HepG2 (cell line): Measurements from ENCODE around the gene ZFP3. TPM values are rescaled to one million over a fixed set of nuclear protein-coding genes. Genes with fewer than 3 reads are reported as not detected.

Experiments
- ARNT ChIP-seq: fragments of 450-650 bp; IDR thresholded peaks from 2 replicates; pipeline ENCODE4 v1.6.1; 2017
- ATF7-NPFF ChIP-seq: sonication (generic); formaldehyde crosslinking; IDR thresholded peaks from 2 replicates; pipeline ENCODE4 v1.8.1; 2023; ENCODE audit warnings: mild to moderate bottlenecking, low read depth, missing genetic modification reagents, moderate library complexity
- CEBPG ChIP-seq: IDR thresholded peaks from 2 replicates; pipeline ENCODE4 v1.6.1; 2016
- CENPX ChIP-seq: sonication (generic); formaldehyde crosslinking; IDR thresholded peaks from 2 replicates; pipeline ENCODE4 v1.9.0; 2021; ENCODE audit warnings: mild to moderate bottlenecking, missing genetic modification reagents, moderate library complexity
- GPN1 ChIP-seq: sonication (generic); formaldehyde crosslinking; IDR thresholded peaks from 2 replicates; pipeline ENCODE4 v1.5.1; 2020; ENCODE audit warnings: missing genetic modification reagents, borderline replicate concordance
- HDAC6 ChIP-seq: fragments of 200-600 bp; sonication (generic); IDR thresholded peaks from 2 replicates; pipeline ENCODE4 v1.7.0; 2017; ENCODE audit warnings: mild to moderate bottlenecking, antibody characterized with exemption, low read length, low read depth
- IRF2 ChIP-seq: IDR thresholded peaks from 2 replicates; pipeline ENCODE4 v1.6.1; 2018; ENCODE audit warnings: missing genetic modification reagents, missing compliant biosample characterization
- MAFG ChIP-seq: sonication (generic); formaldehyde crosslinking; IDR thresholded peaks from 2 replicates; pipeline ENCODE4 v1.5.1; 2020; ENCODE audit warnings: mild to moderate bottlenecking, missing genetic modification reagents
- MAZ ChIP-seq, 2 experiments: sonication (generic) in 1 of 2; formaldehyde crosslinking in 1 of 2; IDR thresholded peaks; 2 replicates each; pipeline versions ENCODE4 v1.5.0 to v1.6.1; 2012 to 2020; ENCODE audit warnings: low read depth in 2 of 2, mild to moderate bottlenecking in 2 of 2, borderline replicate concordance in 1 of 2, improper control_type of control experiment in 1 of 2, low read length in 1 of 2, missing genetic modification reagents in 1 of 2, moderate library complexity in 1 of 2
- MXD4 ChIP-seq: IDR thresholded peaks from 2 replicates; pipeline ENCODE4 v1.6.1; 2016; ENCODE audit warnings: mild to moderate bottlenecking, missing biosample characterization, missing genetic modification reagents
- PITX1 ChIP-seq: sonication (generic); formaldehyde crosslinking; IDR thresholded peaks from 2 replicates; pipeline ENCODE4 v1.5.1; 2020; ENCODE audit warnings: mild to moderate bottlenecking, missing genetic modification reagents
- PLRG1 ChIP-seq: fragments of 450-650 bp; conservative IDR thresholded peaks from 2 replicates; pipeline ENCODE4 v1.6.1; 2016
- RCOR2 ChIP-seq: IDR thresholded peaks from 2 replicates; pipeline ENCODE4 v1.6.1; 2016; ENCODE audit warnings: missing biosample characterization, missing genetic modification reagents
- REPIN1 ChIP-seq: sonication (generic); formaldehyde crosslinking; IDR thresholded peaks from 2 replicates; pipeline ENCODE4 v1.8.0; 2022; ENCODE audit warnings: missing genetic modification reagents, low read depth, mild to moderate bottlenecking, borderline replicate concordance
- SATB2 ChIP-seq: sonication (generic); formaldehyde crosslinking; IDR thresholded peaks from 2 replicates; pipeline ENCODE4 v1.5.0; 2020; ENCODE audit warnings: missing genetic modification reagents
- SMYD3 ChIP-seq: sonication (generic); formaldehyde crosslinking; IDR thresholded peaks from 2 replicates; pipeline ENCODE4 v1.8.1; 2023; ENCODE audit warnings: mild to moderate bottlenecking, missing genetic modification reagents
- SUZ12 ChIP-seq: fragments of 150-350 bp; IDR thresholded peaks from 2 replicates; pipeline ENCODE4 v1.6.1; 2014; ENCODE audit warnings: low read depth, low read length
- TOE1 ChIP-seq: sonication (generic); formaldehyde crosslinking; IDR thresholded peaks from 2 replicates; pipeline ENCODE4 v1.4.0; 2020; ENCODE audit warnings: mild to moderate bottlenecking, missing genetic modification reagents
- YEATS2 ChIP-seq: sonication (generic); formaldehyde crosslinking; IDR thresholded peaks from 2 replicates; pipeline ENCODE4 v1.4.0; 2020; ENCODE audit warnings: missing genetic modification reagents, borderline replicate concordance
- ZBTB7A ChIP-seq: sonication (generic); formaldehyde crosslinking; IDR thresholded peaks from 2 replicates; pipeline ENCODE4 v1.8.0; 2022; ENCODE audit warnings: mild to moderate bottlenecking, missing genetic modification reagents
- ZNF616 ChIP-seq: sonication (generic); formaldehyde crosslinking; IDR thresholded peaks from 2 replicates; pipeline ENCODE4 v1.5.0; 2020; ENCODE audit warnings: low read depth, mild to moderate bottlenecking, missing genetic modification reagents
- polyA plus RNA-seq, 8 experiments: library from polyadenylated mRNA; depleted of rRNA in 3 of 8; stranded (reverse) in 7 of 8; unstranded in 1 of 8; fragments of >200 nt; fragmentation: Illumina TruSeq in 4 of 8; extraction: Trizol in 4 of 8; gene quantifications; 2 replicates each; pipeline versions ENCODE4 v1.2.1 to v1.2.3, GENCODE V29; 2011 to 2016; ENCODE audit warnings: low read depth in 4 of 8, missing spikeins in 1 of 8, mixed read lengths in 1 of 8; ENCODE audit not compliant: insufficient read depth in 1 of 8
- total RNA-seq, 5 experiments: library from RNA; depleted of rRNA; stranded (reverse); fragments of >200 nt; fragmentation: Illumina TruSeq; extraction: Trizol; gene quantifications; 2 replicates each; pipeline ENCODE4 v1.2.3, GENCODE V29; 2016; ENCODE audit warnings: low read depth in 1 of 5
- TF ChIP-seq, protein P1 (sequence below): IDR thresholded peaks from 2 replicates; pipeline ENCODE4 v1.6.1; 2012; ENCODE audit warnings: inconsistent platforms
- TF ChIP-seq, protein P2 (sequence below): IDR thresholded peaks from 2 replicates; pipeline ENCODE4 v1.6.1; 2016; ENCODE audit warnings: mild to moderate bottlenecking
- TF ChIP-seq, protein P3 (sequence below): sonication (generic); formaldehyde crosslinking; IDR thresholded peaks from 2 replicates; pipeline ENCODE4 v1.4.0; 2020; ENCODE audit warnings: low read depth, mild to moderate bottlenecking, missing genetic modification reagents
- TF ChIP-seq, protein P4 (sequence below): sonication (generic); formaldehyde crosslinking; IDR thresholded peaks from 2 replicates; pipeline ENCODE4 v1.8.1; 2023; ENCODE audit warnings: mild to moderate bottlenecking, missing genetic modification reagents

Gene ZFP3
- total and polyA plus RNA-seq, 2 of the 13 experiments (the other 11 are each of a cell fraction or from before 2014, with no cell fraction given): not detected

DNA sequence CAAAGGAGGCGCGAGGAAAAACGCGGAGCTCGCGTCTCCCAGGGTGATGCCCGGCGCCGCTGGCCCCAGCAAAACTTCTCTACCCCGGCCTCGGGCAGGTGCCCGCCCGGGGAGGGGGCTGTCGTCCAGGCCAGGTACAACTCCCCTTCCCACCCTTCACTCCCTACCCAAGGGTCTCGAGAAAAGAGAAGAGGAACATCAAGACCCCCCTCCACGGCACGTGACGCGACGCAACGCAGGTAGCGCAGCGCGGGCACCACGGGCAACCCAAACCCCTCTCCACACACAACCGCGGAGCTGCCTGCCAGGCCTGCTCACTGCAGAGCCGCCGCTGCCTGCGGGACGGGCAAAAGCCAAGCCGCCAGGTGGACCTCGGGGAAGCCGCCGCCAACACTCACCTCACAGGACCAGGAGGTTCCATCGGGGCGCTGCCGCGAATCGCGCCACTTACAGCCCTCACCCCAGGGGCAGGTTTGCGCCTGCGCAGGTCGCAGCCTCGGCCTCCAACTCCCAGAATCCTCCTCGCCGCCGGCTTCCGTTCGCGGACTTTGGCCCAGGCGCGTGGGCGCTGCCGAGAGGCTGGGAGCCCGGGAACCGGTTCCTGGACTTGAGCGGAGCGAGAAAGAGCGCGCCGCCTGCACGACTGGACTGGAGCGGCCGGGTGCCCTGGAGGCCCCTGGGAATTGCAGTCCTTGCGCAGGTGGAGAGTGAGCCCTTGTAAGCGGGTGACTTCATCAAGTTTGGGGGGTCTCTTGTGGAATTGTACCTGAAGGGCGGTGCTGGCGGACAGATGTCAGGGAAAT, 33.3 kb downstream of the ZFP3 start, which contains the start of gene ZNF232 (continued):
- TF ChIP-seq MAFG (CRISPR knock-in tag) (no peak), ZBTB7A (CRISPR knock-in tag) (peak; percentile 33; the same call in 1 of the 2 replicates), MXD4 (peak; percentile 76), GPN1 (no peak), SATB2 (no peak), SMYD3 (CRISPR knock-in tag) (no peak), TOE1 (CRISPR knock-in tag) (no peak), SUZ12 (peak; percentile 49; the same call in 1 of the 2 replicates), ARNT (no peak), YEATS2 (CRISPR knock-in tag) (peak; percentile 87), RCOR2 (CRISPR knock-in tag) (0 out of 2 replicates have a peak, but pooled peaks have one; percentile 29), CENPX (CRISPR knock-in tag) (no peak), ZNF616 (CRISPR knock-in tag) (no peak), MAZ (IDR thresholded peaks at IDR 0.05; ENCODE audit: borderline replicate concordance, low read depth, low read length) (0 out of 2 replicates have a peak, but pooled peaks have one; percentile 29), MAZ (CRISPR knock-in tag; IDR thresholded peaks at IDR 0.05; ENCODE audit: low read depth) (peak; percentile 93), ATF7-NPFF (CRISPR knock-in tag) (peak; percentile 77; the same call in 1 of the 2 replicates), PLRG1 (no peak), HDAC6 (no peak), REPIN1 (CRISPR knock-in tag) (peak; percentile 70), CEBPG (peak; percentile 31; the same call in 1 of the 2 replicates), IRF2 (CRISPR knock-in tag) (peak; percentile 91), PITX1 (CRISPR knock-in tag) (peak; percentile 51; the same call in 1 of the 2 replicates)
- TF ChIP-seq, protein P1, sequence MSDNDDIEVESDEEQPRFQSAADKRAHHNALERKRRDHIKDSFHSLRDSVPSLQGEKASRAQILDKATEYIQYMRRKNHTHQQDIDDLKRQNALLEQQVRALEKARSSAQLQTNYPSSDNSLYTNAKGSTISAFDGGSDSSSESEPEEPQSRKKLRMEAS: peak; percentile 75
- TF ChIP-seq, protein P2, sequence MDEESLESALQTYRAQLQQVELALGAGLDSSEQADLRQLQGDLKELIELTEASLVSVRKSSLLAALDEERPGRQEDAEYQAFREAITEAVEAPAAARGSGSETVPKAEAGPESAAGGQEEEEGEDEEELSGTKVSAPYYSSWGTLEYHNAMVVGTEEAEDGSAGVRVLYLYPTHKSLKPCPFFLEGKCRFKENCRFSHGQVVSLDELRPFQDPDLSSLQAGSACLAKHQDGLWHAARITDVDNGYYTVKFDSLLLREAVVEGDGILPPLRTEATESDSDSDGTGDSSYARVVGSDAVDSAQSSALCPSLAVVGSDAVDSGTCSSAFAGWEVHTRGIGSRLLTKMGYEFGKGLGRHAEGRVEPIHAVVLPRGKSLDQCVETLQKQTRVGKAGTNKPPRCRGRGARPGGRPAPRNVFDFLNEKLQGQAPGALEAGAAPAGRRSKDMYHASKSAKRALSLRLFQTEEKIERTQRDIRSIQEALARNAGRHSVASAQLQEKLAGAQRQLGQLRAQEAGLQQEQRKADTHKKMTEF (CRISPR knock-in tag): peak; percentile 86
- TF ChIP-seq, protein P3, sequence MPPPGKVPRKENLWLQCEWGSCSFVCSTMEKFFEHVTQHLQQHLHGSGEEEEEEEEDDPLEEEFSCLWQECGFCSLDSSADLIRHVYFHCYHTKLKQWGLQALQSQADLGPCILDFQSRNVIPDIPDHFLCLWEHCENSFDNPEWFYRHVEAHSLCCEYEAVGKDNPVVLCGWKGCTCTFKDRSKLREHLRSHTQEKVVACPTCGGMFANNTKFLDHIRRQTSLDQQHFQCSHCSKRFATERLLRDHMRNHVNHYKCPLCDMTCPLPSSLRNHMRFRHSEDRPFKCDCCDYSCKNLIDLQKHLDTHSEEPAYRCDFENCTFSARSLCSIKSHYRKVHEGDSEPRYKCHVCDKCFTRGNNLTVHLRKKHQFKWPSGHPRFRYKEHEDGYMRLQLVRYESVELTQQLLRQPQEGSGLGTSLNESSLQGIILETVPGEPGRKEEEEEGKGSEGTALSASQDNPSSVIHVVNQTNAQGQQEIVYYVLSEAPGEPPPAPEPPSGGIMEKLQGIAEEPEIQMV (CRISPR knock-in tag): 0 out of 2 replicates have a peak, but pooled peaks have one; percentile 49
- TF ChIP-seq, protein P4, sequence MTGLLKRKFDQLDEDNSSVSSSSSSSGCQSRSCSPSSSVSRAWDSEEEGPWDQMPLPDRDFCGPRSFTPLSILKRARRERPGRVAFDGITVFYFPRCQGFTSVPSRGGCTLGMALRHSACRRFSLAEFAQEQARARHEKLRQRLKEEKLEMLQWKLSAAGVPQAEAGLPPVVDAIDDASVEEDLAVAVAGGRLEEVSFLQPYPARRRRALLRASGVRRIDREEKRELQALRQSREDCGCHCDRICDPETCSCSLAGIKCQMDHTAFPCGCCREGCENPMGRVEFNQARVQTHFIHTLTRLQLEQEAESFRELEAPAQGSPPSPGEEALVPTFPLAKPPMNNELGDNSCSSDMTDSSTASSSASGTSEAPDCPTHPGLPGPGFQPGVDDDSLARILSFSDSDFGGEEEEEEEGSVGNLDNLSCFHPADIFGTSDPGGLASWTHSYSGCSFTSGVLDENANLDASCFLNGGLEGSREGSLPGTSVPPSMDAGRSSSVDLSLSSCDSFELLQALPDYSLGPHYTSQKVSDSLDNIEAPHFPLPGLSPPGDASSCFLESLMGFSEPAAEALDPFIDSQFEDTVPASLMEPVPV: peak; percentile 92
